ENCODE results near the gene LRRC73. TPM values are rescaled to one million over a fixed set of nuclear protein-coding genes. Genes with fewer than 3 reads are reported as not detected.

The LRRC73 gene
- total and polyA plus RNA-seq, 9 of the 15 experiments (the other 6 are each of a cell fraction or from before 2014, with no cell fraction given) = 0.07 to 0.55 (median 0.16) TPM; not detected in 3

GRCh38 chr6:43524483-43524961 lies 14.4 kb upstream of the LRRC73 start:
- Histone ChIP-seq H3K36me3 (ENCODE audit: control insufficient read depth, insufficient read depth, low read length) (peaks cover 97% of the 10 kb centered on the region), H3K9me1 (ENCODE audit: control insufficient read depth, insufficient read depth, low read length) (peaks cover 3% of the 10 kb centered on the region), H3K9me3 (replicated peaks; ENCODE audit: control insufficient read depth, insufficient read depth, low read depth, low read length) (no peaks in the 10 kb centered on the region), H3K4me1 (replicated peaks in 1 of 2; ENCODE audit: control insufficient read depth in 2 of 2, insufficient read depth in 2 of 2, low read length in 2 of 2) (peaks cover 4% of the 10 kb centered on the region in 2 experiments; a peak in 3 of 5 replicates), H3K27me3 (ENCODE audit: control insufficient read depth in 2 of 2, insufficient read depth in 2 of 2, low read length in 2 of 2) (no peaks in the 10 kb centered on the region), H3K79me2 (ENCODE audit: control insufficient read depth, insufficient read depth, low read length) (peaks cover 5% of the 10 kb centered on the region), H4K20me1 (replicated peaks; ENCODE audit: control insufficient read depth, insufficient read depth, low read length) (0 out of 2 replicates have a peak, but pooled peaks cover 4% of the 10 kb centered on the region), H3K4me3 (no peak overlapping the region), H3K4me2 (ENCODE audit: insufficient read depth, low read length) (no peak overlapping the region), H2AFZ (ENCODE audit: low read depth, low read length) (no peak overlapping the region), H3K9ac (ENCODE audit: insufficient read depth in 1 of 2, low read depth in 2 of 2, low read length in 2 of 2) (peak overlapping the region in 1 of 2 experiments; percentile 64; a peak in 1 of 4 replicates), H3K27ac (ENCODE audit: extremely low read depth, low read depth, low read length) (peak overlapping the region; percentile 9; the same call in 1 of the 3 replicates)
- FAIRE-seq (no peak), ATAC-seq (peak; percentile 29), DNase-seq (ENCODE audit: extremely low read depth in 1 of 4, low spot score in 3 of 4) (peak in 2 of 4 experiments; percentile 31 to 43)
- no TSS peak for BruUV-seq (replicated peaks)
- in situ Hi-C loops (cut with MboI) (no loop called here), intact Hi-C loops (cut with micrococcal nuclease) (no loop called here)
- ChIA-PET CTCF (ENCODE audit: low intra/inter-chr PET ratio) (no interaction called here), POLR2A (interaction anchor here (0.6 to 3.2 kb wide), 13 partner anchors 8 to 298 kb away, joined by 3 to 19 read pairs (median 3); partner anchors contain the start of genes POLH, POLR1C, XPO5 and YIPF3)
- 45% methylated on average over 10 of the region's 10 CpGs for WGBS (ENCODE audit: insufficient coverage, low coverage, missing lambda C conversion rate)
- TF ChIP-seq MNT (conservative IDR thresholded peaks at IDR 0.05) = no peak
- TF ChIP-seq MXD1 (CRISPR knock-in tag; IDR thresholded peaks at IDR 0.05; ENCODE audit: borderline replicate concordance, poor library complexity, severe bottlenecking) = no peak
- no peak for TF ChIP-seq USF1 (CRISPR knock-in tag; IDR thresholded peaks at IDR 0.05)
- TF ChIP-seq ZC3H4 (CRISPR knock-in tag; IDR thresholded peaks at IDR 0.05; ENCODE audit: borderline replicate concordance) = no peak
- TF ChIP-seq TEAD1 (CRISPR knock-in tag; IDR thresholded peaks at IDR 0.05) = no peak
- TF ChIP-seq EP300 (IDR thresholded peaks at IDR 0.05; ENCODE audit: low read length) = peak; percentile 47
- no peak for TF ChIP-seq ZBTB43 (CRISPR knock-in tag; IDR thresholded peaks at IDR 0.05)
- TF ChIP-seq E2F1 (CRISPR knock-in tag; IDR thresholded peaks at IDR 0.05) = no peak
- TF ChIP-seq ETS1 (conservative IDR thresholded peaks at IDR 0.05; ENCODE audit: control insufficient read depth, low read depth, low read length) = no peak
- no peak for TF ChIP-seq ZNF780A (CRISPR knock-in tag; IDR thresholded peaks at IDR 0.05)
- TF ChIP-seq ZBTB26 (CRISPR knock-in tag; IDR thresholded peaks at IDR 0.05) = no peak

All from K562 (cell line).